ENCODE data around the gene ARID1A.
A peak's percentile ranks its signal among the peaks of the same experiment; 100 is the strongest.

ARID1A gene

GRCh38 chr1:26783646-26784022 is 87.8 kb downstream of the ARID1A start:
- Mint-ChIP-seq H3K4me3 (no peak overlapping the region), H3K4me1 (peaks cover 71% of the 10 kb centered on the region), H3K27ac (no peak overlapping the region)

DNA sequence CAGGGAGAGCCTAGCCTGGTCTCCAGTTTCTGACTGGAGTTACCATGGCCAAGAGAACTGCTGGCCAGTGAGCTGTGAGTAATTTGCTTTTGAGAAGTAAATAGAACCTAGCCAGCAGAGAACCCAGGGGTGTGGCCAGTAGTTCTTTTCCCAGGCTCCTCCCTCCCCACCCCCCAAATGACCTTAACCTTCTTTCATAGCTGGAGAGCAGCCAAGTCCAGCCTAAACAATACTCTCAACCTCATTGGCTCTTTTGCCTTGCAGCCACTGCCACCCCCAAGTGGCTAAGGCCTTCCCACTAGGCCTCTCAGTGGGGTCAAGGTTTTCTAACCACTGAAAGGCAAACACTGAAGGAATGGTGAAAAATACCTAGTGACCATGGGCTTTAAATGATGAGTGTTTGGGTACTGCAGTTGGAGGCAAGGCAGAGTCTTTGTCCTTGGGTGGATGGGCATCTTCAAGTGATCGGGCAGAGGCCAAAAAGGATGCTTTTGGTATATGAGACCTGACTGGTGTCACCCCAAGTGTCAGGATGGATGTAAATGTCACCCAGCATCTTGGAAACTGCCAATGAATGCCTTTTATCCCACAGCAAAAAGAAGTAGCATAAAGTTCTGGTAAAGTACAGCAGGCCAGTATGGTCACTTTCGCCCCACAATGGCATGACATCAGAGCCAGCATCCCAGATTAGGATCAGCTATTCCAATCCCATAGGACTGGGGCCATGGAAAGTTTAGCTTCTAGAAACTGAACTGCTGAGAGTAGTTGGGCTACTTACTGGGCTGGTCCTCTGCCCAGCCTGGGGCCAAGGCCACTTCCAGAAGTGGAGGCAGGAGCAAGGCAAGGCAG is 88.4 kb downstream of the ARID1A start:
- peak overlapping the region in 1 of 2 donors; percentile 27 for H3K27ac Mint-ChIP-seq
- H3K27me3 Mint-ChIP-seq: no peaks in the 10 kb centered on the region
- no peak overlapping the region for H3K4me3 Mint-ChIP-seq
- no peak for ATAC-seq
- no peaks in the 10 kb centered on the region for H3K9me3 Mint-ChIP-seq
- H3K4me1 Mint-ChIP-seq: peaks cover 69% of the 10 kb centered on the region
- no peak for DNase-seq

More at GRCh38 chr1:26783646-26784022, 87.8 kb downstream of the ARID1A start:
- H3K27me3 Mint-ChIP-seq: no peaks in the 10 kb centered on the region
- no peaks in the 10 kb centered on the region for H3K9me3 Mint-ChIP-seq
- no peak for DNase-seq
- ATAC-seq: no peak

- ATAC-seq: no peak
- Mint-ChIP-seq H3K27ac (peak overlapping the region in 1 of 2 donors; percentile 27), H3K4me1 (peaks cover 71% of the 10 kb centered on the region)
Measured at GRCh38 chr1:26784886-26785285, 89.1 kb downstream of the ARID1A start.

DNA sequence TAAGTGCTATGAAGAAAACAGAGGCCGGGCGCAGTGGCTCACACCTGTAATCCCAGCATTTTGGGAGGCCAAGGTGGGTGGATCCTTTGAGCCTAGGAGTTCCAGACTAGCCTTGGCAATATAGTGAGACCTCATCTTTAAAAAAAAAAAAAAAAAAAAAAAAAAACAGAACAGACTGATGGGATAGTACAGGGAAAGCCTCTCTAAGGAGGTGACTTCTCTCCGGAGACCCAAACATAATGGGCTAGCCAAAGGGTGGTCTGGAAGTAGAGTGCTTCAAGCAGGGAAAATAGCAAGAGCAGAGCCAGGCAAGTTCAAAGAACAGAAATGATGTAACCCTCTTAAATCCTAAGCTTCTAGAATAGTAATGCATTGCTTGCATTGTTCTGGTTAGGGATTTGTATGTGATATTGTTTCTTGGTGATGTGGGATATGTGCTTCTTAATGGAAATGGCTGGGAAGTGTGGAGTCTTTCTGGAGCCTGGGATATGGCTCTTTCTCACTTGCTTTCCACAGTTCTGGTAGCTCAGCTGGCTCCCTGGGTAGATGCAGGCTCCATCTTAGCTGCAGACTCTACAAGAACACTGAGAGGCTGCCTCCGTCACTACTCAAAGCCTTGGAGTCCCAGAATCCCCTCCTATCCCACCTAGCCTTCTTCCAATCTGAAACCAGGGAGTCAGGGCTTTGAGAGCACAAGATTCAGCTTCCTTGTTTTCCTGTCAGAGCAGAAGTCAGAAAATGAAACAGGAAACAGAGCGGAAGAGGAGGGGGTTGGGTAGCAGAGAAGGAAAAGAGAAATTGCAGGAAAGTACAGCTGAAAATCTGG is 90.0 kb downstream of the ARID1A start:
- Mint-ChIP-seq H3K4me1 (peaks cover 80% of the 10 kb centered on the region), H3K27me3 (no peaks in the 10 kb centered on the region), H3K9me3 (no peaks in the 10 kb centered on the region), H3K4me3 (peak overlapping the region; percentile 92 to 97), H3K27ac (peak overlapping the region; percentile 100)
- DNase-seq (peak in 1 of 2 donors; percentile 14), ATAC-seq (no peak)

More at GRCh38 chr1:26784886-26785285, 89.1 kb downstream of the ARID1A start:
- no peak for DNase-seq
- H3K9me3 Mint-ChIP-seq: no peaks in the 10 kb centered on the region
- H3K4me3 Mint-ChIP-seq: no peak overlapping the region
- H3K27me3 Mint-ChIP-seq: no peaks in the 10 kb centered on the region

DNA sequence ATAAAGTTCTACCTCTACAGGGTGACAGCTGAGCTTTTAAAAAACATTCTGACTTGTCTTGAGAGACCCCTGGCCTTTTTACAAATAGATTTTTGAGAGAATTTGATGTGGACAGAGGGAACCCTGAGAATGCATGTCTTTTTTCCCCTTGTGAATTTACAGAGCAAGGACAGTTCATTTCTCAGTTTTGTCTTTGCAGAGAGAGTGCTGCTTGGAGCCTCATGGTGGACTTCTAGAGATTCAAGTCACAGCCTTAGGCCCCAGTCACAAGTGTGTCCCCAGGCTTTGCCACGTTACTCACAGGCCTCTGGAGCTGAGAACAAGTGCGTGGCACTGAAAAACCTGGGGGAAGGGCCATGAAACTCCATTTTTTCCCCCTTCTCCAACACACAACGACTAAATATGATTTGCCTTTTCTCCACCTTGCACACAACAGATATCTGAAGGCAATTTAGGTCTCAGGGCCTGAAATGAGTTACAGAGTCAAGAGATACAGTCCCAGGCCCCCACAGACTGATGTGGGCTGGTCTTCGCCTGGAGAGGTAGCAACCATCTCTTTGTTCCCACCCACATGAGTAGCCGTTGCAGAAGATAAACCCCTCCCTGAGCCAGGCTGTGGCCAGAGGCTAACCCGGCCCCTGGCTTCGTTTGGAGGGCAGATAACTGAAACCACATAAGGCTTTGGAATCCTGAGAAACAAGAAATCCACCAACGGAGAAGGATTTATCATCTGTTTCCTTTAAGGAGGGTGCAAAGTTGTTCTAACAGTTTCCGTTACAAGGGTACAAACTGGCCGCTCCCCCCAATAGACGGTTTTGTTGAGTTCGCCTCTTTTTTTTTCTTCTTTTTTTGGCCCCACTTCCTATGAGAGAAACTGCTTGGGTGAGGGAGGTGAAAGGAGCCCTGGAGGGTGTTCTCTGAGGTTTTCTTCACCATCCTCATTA is 90.9 kb downstream of the ARID1A start:
- peak overlapping the region; percentile 92 to 97 for H3K4me3 Mint-ChIP-seq
- peak; percentile 22 for ATAC-seq
- H3K9me3 Mint-ChIP-seq: no peaks in the 10 kb centered on the region
- peak overlapping the region; percentile 100 for H3K27ac Mint-ChIP-seq
- no peaks in the 10 kb centered on the region for H3K27me3 Mint-ChIP-seq
- peak; percentile 61 to 63 for DNase-seq
- H3K4me1 Mint-ChIP-seq: peaks cover 84% of the 10 kb centered on the region

DNA sequence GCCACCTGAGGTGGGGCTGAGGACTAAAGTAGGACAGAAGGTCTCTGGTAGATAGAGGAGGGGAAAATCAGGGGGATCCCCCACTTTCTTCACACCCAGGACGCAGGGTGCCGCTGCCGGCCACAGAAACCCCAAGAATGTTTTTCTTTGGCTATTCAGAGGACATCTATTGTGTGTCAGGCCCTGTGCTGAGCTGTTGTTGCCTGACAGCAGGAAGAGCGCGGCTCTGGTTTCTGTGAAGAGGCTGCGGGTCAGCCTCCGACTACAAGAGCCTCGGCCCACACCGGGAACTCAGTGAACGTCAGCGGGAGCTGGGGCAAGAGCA is 91.5 kb downstream of the ARID1A start:
- H3K9me3 Mint-ChIP-seq: no peaks in the 10 kb centered on the region
- H3K27ac Mint-ChIP-seq: peak overlapping the region; percentile 100
- peak overlapping the region; percentile 92 to 97 for H3K4me3 Mint-ChIP-seq
- H3K4me1 Mint-ChIP-seq: peaks cover 83% of the 10 kb centered on the region
- no peaks in the 10 kb centered on the region for H3K27me3 Mint-ChIP-seq
- DNase-seq (peak; percentile 86 to 95), ATAC-seq (peak; percentile 77)

DNA sequence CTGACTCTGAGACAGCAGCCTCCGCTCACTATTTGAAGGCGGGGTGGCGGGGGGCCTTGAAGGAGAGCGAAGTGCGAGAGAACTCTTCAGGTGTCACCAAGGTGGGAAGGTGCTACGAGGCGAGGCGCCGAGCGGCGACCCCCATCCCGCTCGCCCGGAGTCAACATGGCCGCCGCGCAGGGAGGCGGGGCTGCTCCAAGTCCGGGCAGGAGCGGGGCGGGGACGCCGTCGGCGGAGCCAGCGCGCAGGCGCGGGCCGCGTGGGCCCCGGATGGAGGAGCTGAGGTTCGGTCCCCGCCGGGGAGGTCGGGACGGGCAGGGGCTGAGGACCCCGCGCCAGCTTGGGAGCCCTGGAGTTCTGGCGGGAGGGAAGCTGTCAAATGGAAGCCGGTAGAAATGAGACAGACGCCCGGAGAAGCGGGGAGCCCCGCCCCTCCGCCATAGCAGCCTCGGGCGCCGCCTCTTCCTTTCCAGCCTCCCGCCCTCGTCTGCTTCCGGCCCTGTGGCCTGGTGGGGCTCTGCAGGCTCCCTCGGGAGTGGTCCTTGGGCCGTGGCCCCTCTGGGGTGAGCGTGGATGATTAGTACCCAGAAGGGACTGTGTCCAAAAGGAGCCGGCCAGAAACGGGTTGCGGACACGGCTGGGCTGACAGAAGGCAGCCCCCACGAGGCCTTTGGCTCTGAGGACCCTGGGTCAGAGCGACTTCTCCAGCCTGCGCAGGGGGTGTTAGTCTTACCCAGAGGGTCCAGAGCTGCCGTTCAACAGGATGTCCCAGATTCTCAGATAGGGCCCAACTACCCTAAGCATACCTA is 92.1 kb downstream of the ARID1A start, which contains the start of gene PIGV:
Gene PIGV (plus strand): TSS at position 245 of the 809 bp plus-strand sequence. CDS start 2,866 bp downstream, outside the sequence.
- peak within 1 kb of the TSS; percentile 92 to 97 for H3K4me3 Mint-ChIP-seq
- peak; percentile 55 for ATAC-seq
- no peaks in the 10 kb centered on the region for H3K9me3 Mint-ChIP-seq

DNA sequence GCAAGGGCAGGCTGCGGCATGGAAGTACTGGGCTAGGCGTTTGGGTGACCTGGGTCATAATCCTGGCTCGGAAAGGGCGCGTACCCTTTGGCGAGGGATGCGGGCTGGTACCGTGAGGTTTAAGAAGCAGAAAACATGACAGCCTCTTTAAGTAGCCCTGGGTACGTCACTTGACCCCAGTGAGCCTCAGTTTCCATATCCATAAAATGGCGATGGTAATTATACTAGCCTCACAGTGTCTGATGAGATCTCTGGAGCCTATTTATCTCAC is 92.6 kb downstream of the ARID1A start:
- Mint-ChIP-seq H3K9me3 (no peaks in the 10 kb centered on the region), H3K27me3 (no peaks in the 10 kb centered on the region), H3K4me3 (peak overlapping the region; percentile 92 to 97), H3K4me1 (peaks cover 85% of the 10 kb centered on the region), H3K27ac (peak overlapping the region; percentile 100)
- DNase-seq (no peak), ATAC-seq (no peak)

More for the DNA sequence above, 92.1 kb downstream of the ARID1A start, which contains the start of gene PIGV:
- peaks cover 83% of the 10 kb centered on the region for H3K4me1 Mint-ChIP-seq
- peak within 1 kb of the TSS; percentile 100 for H3K27ac Mint-ChIP-seq
- DNase-seq: peak; percentile 89
- H3K27me3 Mint-ChIP-seq: no peaks in the 10 kb centered on the region

DNA sequence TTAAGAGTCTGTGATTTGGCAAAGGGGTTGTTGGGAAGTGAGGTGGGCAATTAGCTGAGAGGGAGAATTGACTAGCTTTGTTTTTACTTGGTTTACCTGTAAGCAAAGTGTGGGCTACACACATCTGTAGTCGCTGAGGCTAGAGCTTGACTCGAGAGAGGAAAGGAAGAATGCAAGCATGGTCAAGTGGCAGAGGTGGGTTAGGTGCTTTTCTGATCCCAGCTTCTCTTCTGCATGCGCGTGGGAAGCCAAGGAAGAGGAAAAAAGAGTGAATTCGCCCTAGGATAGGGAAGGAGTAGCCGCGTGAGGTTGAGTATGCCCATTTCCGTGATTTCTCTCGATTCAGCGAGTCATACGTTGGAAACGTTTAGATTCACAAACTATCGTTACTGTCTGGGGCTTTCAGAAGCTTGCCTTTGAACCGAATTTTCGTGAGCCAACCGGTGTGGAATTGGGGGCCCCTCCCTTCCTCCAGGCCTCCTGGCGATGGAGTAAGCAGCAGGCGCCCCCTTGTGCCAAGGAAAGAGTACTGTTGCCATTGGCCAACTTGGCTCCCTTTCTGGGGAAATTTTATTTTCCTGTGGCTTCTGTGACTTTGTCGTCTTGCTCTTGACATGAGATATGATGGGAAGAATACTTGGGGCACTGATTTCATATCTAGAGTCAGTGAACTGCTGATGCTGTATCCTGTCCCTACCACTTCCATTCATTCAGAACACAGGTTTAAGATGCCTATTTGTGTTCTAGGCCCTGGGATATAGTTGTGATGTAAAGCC is 93.2 kb downstream of the ARID1A start:
- Mint-ChIP-seq H3K9me3 (no peaks in the 10 kb centered on the region), H3K27ac (peak overlapping the region; percentile 100), H3K4me3 (peak overlapping the region; percentile 92 to 97), H3K27me3 (no peaks in the 10 kb centered on the region), H3K4me1 (peaks cover 82% of the 10 kb centered on the region)
- DNase-seq: peak; percentile 84 to 92
- peak; percentile 10 for ATAC-seq

DNA sequence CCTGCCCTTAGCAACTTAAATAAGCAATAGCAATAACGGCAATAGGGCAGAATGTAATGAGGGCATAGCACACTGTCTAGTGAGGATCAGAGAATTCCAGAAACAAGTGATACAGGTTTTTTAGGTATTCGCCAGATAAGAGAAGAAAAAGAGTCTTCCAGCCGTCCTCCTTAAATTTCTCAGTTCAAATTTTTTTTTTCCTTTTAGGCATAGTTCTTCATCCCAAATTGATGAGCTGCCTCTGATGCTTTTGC is 93.7 kb downstream of the ARID1A start:
- no peaks in the 10 kb centered on the region for H3K9me3 Mint-ChIP-seq
- H3K27me3 Mint-ChIP-seq: no peaks in the 10 kb centered on the region
- peak overlapping the region; percentile 92 to 97 for H3K4me3 Mint-ChIP-seq
- ATAC-seq (no peak), DNase-seq (no peak)
- H3K27ac Mint-ChIP-seq: peak overlapping the region in 1 of 2 donors; percentile 100
- peaks cover 76% of the 10 kb centered on the region for H3K4me1 Mint-ChIP-seq

DNA sequence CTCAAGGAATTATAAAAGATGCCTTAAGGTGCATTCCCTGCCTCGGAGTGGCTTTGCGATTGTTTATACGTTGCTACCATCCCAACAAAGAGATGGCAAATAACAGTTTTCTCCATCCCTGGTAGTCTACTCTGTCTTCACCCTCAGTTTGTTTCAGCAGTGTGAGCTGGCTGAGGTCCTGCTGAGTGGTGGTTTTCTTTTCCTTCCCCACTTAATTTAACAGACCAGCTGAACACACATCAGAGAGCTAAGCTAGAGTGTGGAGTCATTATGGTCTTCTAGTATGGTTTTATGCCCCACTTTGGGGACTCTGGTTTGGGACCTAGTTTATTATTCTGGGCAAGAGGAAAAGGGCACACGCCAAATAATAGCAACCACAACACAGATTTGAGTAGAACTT is 94.1 kb downstream of the ARID1A start:
- Mint-ChIP-seq H3K9me3 (no peaks in the 10 kb centered on the region), H3K27me3 (no peaks in the 10 kb centered on the region), H3K4me1 (peaks cover 73% of the 10 kb centered on the region), H3K4me3 (peak overlapping the region; percentile 92 to 97), H3K27ac (peak overlapping the region; percentile 9 to 100)
- ATAC-seq (peak; percentile 44), DNase-seq (peak; percentile 43 to 74)

DNA sequence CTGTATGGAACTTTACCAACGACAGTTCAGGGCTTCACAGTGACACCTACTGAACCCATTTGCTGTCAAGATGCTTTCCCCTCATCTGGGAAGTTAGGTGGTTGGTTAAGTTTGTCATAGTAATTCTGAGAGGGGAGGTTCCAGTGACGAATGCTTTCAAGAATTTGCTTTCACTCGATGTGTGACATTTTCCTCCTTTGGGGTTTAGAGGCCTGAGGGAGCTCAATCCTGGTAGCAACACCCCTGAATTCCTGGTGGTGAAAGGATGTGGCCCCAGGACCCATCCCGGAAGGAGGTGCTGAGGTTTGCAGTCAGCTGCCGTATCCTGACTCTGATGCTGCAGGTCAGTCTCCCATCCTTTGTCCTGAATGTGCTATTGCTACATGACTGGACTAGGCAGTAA is 94.7 kb downstream of the ARID1A start:
- Mint-ChIP-seq H3K27me3 (no peaks in the 10 kb centered on the region), H3K27ac (peak overlapping the region; percentile 48 to 100), H3K9me3 (no peaks in the 10 kb centered on the region), H3K4me3 (peak overlapping the region; percentile 92 to 97), H3K4me1 (peaks cover 66% of the 10 kb centered on the region)
- DNase-seq (peak; percentile 43 to 72), ATAC-seq (peak; percentile 46)

DNA sequence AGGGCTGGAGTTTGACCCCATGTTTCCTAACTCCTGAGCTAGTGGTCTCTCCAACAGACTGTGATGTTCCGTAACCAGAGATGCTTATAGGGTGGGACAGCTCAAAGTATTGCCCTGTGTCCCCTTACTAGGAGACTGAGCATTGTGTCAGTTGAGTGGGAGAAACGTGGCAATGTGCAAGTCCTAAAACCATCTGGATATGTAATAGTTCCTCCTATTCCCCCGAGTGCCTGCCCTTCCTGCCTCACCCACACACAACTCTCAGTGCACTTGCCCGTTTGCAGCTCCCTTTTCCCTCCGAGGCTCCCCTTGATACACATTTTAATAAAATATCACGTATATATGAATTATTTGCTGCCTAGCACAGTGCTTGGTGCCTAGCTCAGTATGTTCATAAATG is 95.3 kb downstream of the ARID1A start:
- H3K4me1 Mint-ChIP-seq: peaks cover 60% of the 10 kb centered on the region
- ATAC-seq (no peak), DNase-seq (no peak)
- H3K27ac Mint-ChIP-seq: peak overlapping the region in 1 of 2 donors; percentile 100
- H3K9me3 Mint-ChIP-seq: no peaks in the 10 kb centered on the region
- H3K4me3 Mint-ChIP-seq: peak overlapping the region; percentile 92 to 97
- no peaks in the 10 kb centered on the region for H3K27me3 Mint-ChIP-seq

DNA sequence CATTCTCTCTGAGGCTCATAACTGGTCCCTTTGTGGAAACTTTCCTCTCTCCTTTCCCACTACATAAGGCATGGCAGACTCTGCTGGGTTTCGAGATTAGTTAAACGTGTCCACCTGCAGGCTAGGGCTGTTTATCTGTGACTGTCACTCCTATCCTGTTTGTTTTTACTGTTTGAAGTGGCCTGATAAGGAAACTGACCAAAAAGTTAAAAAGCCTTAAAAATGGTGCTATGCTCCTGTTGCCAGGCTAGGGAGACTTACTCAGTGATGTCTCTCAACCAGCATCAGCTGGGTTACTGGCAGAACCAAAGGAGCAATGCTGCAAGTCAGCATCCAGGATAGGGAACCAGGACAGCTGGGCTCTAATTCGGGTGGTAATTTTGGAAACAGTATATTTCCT is 95.8 kb downstream of the ARID1A start:
- Mint-ChIP-seq H3K4me3 (peak overlapping the region; percentile 92 to 97), H3K9me3 (no peaks in the 10 kb centered on the region), H3K27ac (no peak overlapping the region), H3K4me1 (peaks cover 56% of the 10 kb centered on the region), H3K27me3 (no peaks in the 10 kb centered on the region)
- DNase-seq (no peak), ATAC-seq (no peak)

Data from stimulated activated naive CD8-positive, alpha-beta T cell treated with anti-CD3 and anti-CD28 coated beads, Interleukin-15, amount 100 ng/mL, for 72 hours (primary cell).